Liver (tissue), 9 donors: ENCODE data around the gene SQOR. TPM values are rescaled to one million over a fixed set of nuclear protein-coding genes. Genes with fewer than 3 reads are reported as not detected.

Experiments used
- DNase-seq: peaks from one replicate; pipeline ENCODE4 v3.0.0-alpha.2; 2017; ENCODE audit warnings: low spot score
- H3K27ac ChIP-seq, 2 donors: one replicate each; pipeline ENCODE4 v1.7.0; 2013; ENCODE audit warnings: inconsistent platforms in 2 of 2, low read length in 2 of 2, control low read depth in 1 of 2, low read depth in 1 of 2, mild to moderate bottlenecking in 1 of 2
- H3K27me3 ChIP-seq, 4 donors: one replicate each; pipeline versions ENCODE4 v1.6.1 to v1.7.0; 2013; ENCODE audit warnings: low read length in 3 of 4, inconsistent platforms in 1 of 4, mild to moderate bottlenecking in 1 of 4, moderate library complexity in 1 of 4; ENCODE audit not compliant: control insufficient read depth in 4 of 4, insufficient read depth in 4 of 4
- H3K36me3 ChIP-seq, 4 donors: one replicate each; pipeline versions ENCODE4 v1.6.1 to v1.7.0; 2013; ENCODE audit warnings: low read length in 3 of 4, mild to moderate bottlenecking in 3 of 4, low read depth in 1 of 4, moderate library complexity in 1 of 4; ENCODE audit not compliant: control insufficient read depth in 4 of 4, insufficient read depth in 3 of 4
- H3K4me1 ChIP-seq, 4 donors: one replicate each; pipeline versions ENCODE4 v1.6.1 to v1.7.0; 2013; ENCODE audit warnings: low read length in 3 of 4, mild to moderate bottlenecking in 3 of 4, moderate library complexity in 1 of 4; ENCODE audit not compliant: control insufficient read depth in 4 of 4, insufficient read depth in 4 of 4
- H3K4me3 ChIP-seq, 3 donors: one replicate each; pipeline versions ENCODE4 v1.6.1 to v1.7.0; 2013; ENCODE audit warnings: low read length in 3 of 3, control low read depth in 1 of 3, low read depth in 1 of 3, mild to moderate bottlenecking in 1 of 3
- H3K9ac ChIP-seq, 2 donors: one replicate each; pipeline ENCODE4 v1.7.0; 2013; ENCODE audit warnings: low read length in 2 of 2, mild to moderate bottlenecking in 2 of 2, moderate library complexity in 2 of 2, control low read depth in 1 of 2, low read depth in 1 of 2
- H3K9me3 ChIP-seq, 4 donors: one replicate each; pipeline versions ENCODE4 v1.6.1 to v1.7.0; 2013; ENCODE audit warnings: low read length in 3 of 4; ENCODE audit not compliant: control insufficient read depth in 4 of 4
- CTCF ChIP-seq: fragments of 150-350 bp; IDR thresholded peaks from 2 replicates; pipeline ENCODE4 v1.5.1; 2017; ENCODE audit warnings: improper control_type of control experiment, low read depth, low read length; ENCODE audit not compliant: missing input control
- EGR1 ChIP-seq, 2 donors: IDR thresholded peaks; 2 replicates each; pipeline ENCODE4 v1.6.1; 2016 to 2018; ENCODE audit warnings: antibody characterized with exemption in 2 of 2, low read depth in 2 of 2
- FOXA2 ChIP-seq: IDR thresholded peaks from 2 replicates; pipeline ENCODE4 v1.6.1; 2016; ENCODE audit warnings: antibody characterized with exemption
- GABPA ChIP-seq, 2 donors: IDR thresholded peaks in 1 of 2; conservative IDR thresholded peaks in 1 of 2; 2 replicates each; pipeline ENCODE4 v1.6.1; 2016; ENCODE audit warnings: antibody characterized with exemption in 2 of 2, mild to moderate bottlenecking in 1 of 2, moderate library complexity in 1 of 2
- HNF4A ChIP-seq, 2 donors: conservative IDR thresholded peaks; 2 replicates each; pipeline ENCODE4 v1.6.1; 2016; ENCODE audit warnings: antibody characterized with exemption in 2 of 2, mild to moderate bottlenecking in 2 of 2
- HNF4G ChIP-seq: IDR thresholded peaks from 2 replicates; pipeline ENCODE4 v1.6.1; 2016; ENCODE audit warnings: antibody characterized with exemption
- JUND ChIP-seq, 2 donors: IDR thresholded peaks; 2 replicates each; pipeline ENCODE4 v1.6.1; 2016; ENCODE audit warnings: antibody characterized with exemption in 2 of 2
- MAX ChIP-seq: IDR thresholded peaks from 2 replicates; pipeline ENCODE4 v1.6.1; 2016; ENCODE audit warnings: antibody characterized with exemption
- NR2F2 ChIP-seq: IDR thresholded peaks from 2 replicates; pipeline ENCODE4 v1.6.1; 2016; ENCODE audit warnings: antibody characterized with exemption
- RAD21 ChIP-seq, 2 donors: IDR thresholded peaks; 2 replicates each; pipeline ENCODE4 v1.6.1; 2016; ENCODE audit warnings: antibody characterized with exemption in 2 of 2, mild to moderate bottlenecking in 2 of 2
- REST ChIP-seq: IDR thresholded peaks from 2 replicates; pipeline ENCODE4 v1.6.1; 2016; ENCODE audit warnings: antibody characterized with exemption, mild to moderate bottlenecking
- RXRA ChIP-seq, 2 donors: IDR thresholded peaks; 2 replicates each; pipeline ENCODE4 v1.6.1; 2017 to 2018; ENCODE audit warnings: antibody characterized with exemption in 2 of 2, mild to moderate bottlenecking in 1 of 2
- SP1 ChIP-seq: IDR thresholded peaks from 2 replicates; pipeline ENCODE4 v1.6.1; 2018; ENCODE audit warnings: antibody characterized with exemption, mild to moderate bottlenecking
- TAF1 ChIP-seq: conservative IDR thresholded peaks from 2 replicates; pipeline ENCODE4 v1.6.1; 2016; ENCODE audit warnings: antibody characterized with exemption, mild to moderate bottlenecking
- YY1 ChIP-seq: IDR thresholded peaks from 2 replicates; pipeline ENCODE4 v1.6.1; 2016; ENCODE audit warnings: antibody characterized with exemption, mild to moderate bottlenecking
- ZBTB33 ChIP-seq: IDR thresholded peaks from 2 replicates; pipeline ENCODE4 v1.6.1; 2016; ENCODE audit warnings: antibody characterized with exemption
- WGBS: extraction: QIAGEN DNeasy Blood & Tissue Kit; methylation state at CpG from one replicate; pipeline ENCODE4 v1.1.7; 2013; 5-methylcytosine and 5-hydroxymethylcytosine counted together
- polyA plus RNA-seq, 2 donors: library from polyadenylated mRNA; stranded (reverse) in 1 of 2; unstranded in 1 of 2; fragments of 200-250 nt in 1 of 2; fragments of >200 nt in 1 of 2; fragmentation: Nextera tagmentation in 1 of 2; extraction: Ambion mirVana in 1 of 2; gene quantifications; one replicate each; pipeline versions ENCODE4 v1.2.1 to v1.2.3, GENCODE V29; 2013 to 2015
- total RNA-seq, 2 donors: library from RNA; depleted of rRNA; stranded (reverse); fragments of >200 nt; gene quantifications; one replicate each; pipeline ENCODE4 v1.2.3, GENCODE V29; 2014
- donor health status: healthy.
- donor health status: healthy.
- donor health status: healthy.
- donor health status: healthy.
- donor health status: healthy.

The SQOR gene
- total and polyA plus RNA-seq, 4 donors, result 29.6 to 41.7 (median 35.1) TPM

DNA sequence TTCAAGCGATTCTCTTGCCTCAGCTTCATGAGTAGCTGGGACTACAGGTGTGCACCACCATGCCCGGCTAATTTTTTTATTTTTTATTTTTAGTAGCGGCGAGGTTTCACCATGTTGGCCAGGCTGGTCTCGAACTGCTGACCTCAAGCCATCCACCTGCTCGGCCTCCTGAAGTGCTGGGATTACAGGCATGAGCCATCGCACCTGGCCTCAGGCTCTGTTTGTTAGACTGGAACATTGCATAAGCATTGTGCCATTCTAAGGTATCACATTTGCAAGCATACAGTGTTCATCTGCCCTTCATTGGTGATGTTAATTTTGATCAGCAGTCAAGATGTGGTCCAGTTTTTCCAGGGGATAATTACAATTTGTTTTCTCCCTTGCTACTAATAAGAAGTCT lies 43.0 kb downstream of the SQOR start:
- no peak for TF ChIP-seq HNF4G
- no peak for TF ChIP-seq RXRA (IDR thresholded peaks at IDR 0.05)
- no peak for TF ChIP-seq FOXA2
- no peak for TF ChIP-seq EGR1 (IDR thresholded peaks at IDR 0.05; ENCODE audit: low read depth in 2 of 2)
- no peak for TF ChIP-seq GABPA (IDR thresholded peaks at IDR 0.05 in 1 of 2, conservative IDR thresholded peaks at IDR 0.05 in 1 of 2)
- TF ChIP-seq SP1, result no peak
- no peak for TF ChIP-seq YY1
- WGBS, result 97% methylated on average over 7 of the region's 7 CpGs
- DNase-seq, result no peak
- H3K9me3 ChIP-seq, result no peaks in the 10 kb centered on the region
- no peaks in the 10 kb centered on the region for H3K4me1 ChIP-seq
- H3K36me3 ChIP-seq, result peaks cover 10 to 68% (median 45%) of the 10 kb centered on the region in 4 donors
- H3K27me3 ChIP-seq, result no peaks in the 10 kb centered on the region
- no peak overlapping the region for H3K4me3 ChIP-seq
- H3K27ac ChIP-seq, result no peak overlapping the region
- no peak overlapping the region for H3K9ac ChIP-seq

GRCh38 chr15:45678459-45679178 lies 43.8 kb downstream of the SQOR start:
- no peak for TF ChIP-seq HNF4A (conservative IDR thresholded peaks at IDR 0.05)
- no peak for TF ChIP-seq ZBTB33
- no peak for TF ChIP-seq MAX
- TF ChIP-seq HNF4G, result no peak
- no peak for TF ChIP-seq FOXA2
- TF ChIP-seq JUND (IDR thresholded peaks at IDR 0.05), result no peak
- no peak for TF ChIP-seq CTCF
- no peak for TF ChIP-seq TAF1
- no peak for TF ChIP-seq NR2F2
- no peak for TF ChIP-seq RAD21 (IDR thresholded peaks at IDR 0.05)
- no peak for TF ChIP-seq SP1
- no peak for TF ChIP-seq REST
- H3K4me3 ChIP-seq, result no peak overlapping the region
- H3K9ac ChIP-seq, result no peak overlapping the region
- H3K27ac ChIP-seq, result no peak overlapping the region
- H3K36me3 ChIP-seq, result peaks cover 14 to 68% (median 46%) of the 10 kb centered on the region in 4 donors
- no peaks in the 10 kb centered on the region for H3K27me3 ChIP-seq
- 88% methylated on average over 4 of the region's 4 CpGs for WGBS
- DNase-seq, result no peak
- H3K9me3 ChIP-seq, result no peaks in the 10 kb centered on the region
- no peaks in the 10 kb centered on the region for H3K4me1 ChIP-seq
